WI38 (cell line): ENCODE measurements around the gene CCDC191.

Experiments used
- H3K4me3 ChIP-seq: 2 replicates; pipeline ENCODE4 v1.5.1; 2011; ENCODE audit warnings: low read depth, mild to moderate bottlenecking, control low read depth, low read length
- CTCF ChIP-seq: IDR thresholded peaks from 2 replicates; pipeline ENCODE4 v1.5.1; 2012; ENCODE audit warnings: low read depth, mild to moderate bottlenecking, control low read depth, low read length

Gene CCDC191

DNA sequence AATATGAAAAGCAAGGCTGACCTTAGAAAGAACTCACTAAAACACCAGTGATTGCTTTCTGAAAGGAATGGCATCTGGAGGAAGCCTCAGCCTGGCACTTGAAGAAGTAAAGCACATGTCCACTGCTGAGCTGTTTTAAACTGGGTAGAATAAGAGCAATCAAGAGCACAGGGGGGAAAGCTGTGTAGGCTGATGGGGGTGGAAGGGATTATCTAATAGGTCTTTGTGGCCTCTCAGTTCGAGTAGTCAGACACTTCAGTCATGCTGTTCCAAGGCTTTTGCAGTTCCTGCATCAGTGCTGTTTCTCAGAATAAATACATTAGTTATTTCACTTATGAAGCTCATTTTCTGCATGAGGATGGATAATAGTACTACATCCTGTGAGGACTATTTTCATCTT, 22.6 kb downstream of the CCDC191 start:
- no peak overlapping the region for H3K4me3 ChIP-seq
- no peak for TF ChIP-seq CTCF

DNA sequence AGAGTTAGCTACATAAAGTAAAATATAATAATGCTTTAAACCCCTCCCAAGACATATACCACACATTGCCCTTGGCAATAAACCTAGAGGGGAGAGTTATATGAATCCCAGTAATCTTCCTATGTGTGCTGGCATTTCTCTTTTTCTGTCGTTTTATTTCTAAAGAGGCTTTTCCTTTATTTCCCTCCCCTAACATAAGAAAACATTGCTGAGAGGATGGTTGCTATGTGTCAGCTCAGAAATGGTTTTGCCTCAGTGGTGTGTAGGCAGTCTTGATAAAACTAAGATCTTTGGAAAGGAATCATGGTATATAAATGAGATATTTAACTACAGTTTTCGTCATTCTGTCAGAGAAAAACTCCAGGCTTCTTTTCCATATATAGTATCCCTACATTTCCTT, 30.0 kb downstream of the CCDC191 start:
- no peak overlapping the region for H3K4me3 ChIP-seq
- TF ChIP-seq CTCF: no peak

DNA sequence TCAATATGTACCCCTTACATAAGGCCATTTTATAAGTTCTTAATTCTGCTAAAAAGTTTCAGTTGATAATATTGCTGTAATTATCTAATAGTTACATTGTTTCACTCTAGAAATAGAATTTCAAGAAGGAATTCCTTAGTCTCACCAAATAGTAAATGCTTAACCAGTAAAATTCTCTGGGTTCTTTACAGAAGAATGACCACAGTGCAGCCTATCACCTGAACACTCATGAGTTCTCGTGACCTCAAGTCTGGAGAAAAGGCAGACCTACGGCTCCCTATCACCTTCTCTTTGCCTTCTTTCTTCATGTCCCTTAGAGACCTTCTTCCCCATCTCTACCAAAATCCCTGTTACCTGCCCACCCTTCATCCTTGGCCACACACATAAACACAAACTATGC, 30.9 kb downstream of the CCDC191 start:
- no peak for TF ChIP-seq CTCF
- H3K4me3 ChIP-seq: no peak overlapping the region

GRCh38 chr3:114022145-114022802, 34.1 kb downstream of the CCDC191 start:
- H3K4me3 ChIP-seq: no peak overlapping the region
- TF ChIP-seq CTCF: no peak

DNA sequence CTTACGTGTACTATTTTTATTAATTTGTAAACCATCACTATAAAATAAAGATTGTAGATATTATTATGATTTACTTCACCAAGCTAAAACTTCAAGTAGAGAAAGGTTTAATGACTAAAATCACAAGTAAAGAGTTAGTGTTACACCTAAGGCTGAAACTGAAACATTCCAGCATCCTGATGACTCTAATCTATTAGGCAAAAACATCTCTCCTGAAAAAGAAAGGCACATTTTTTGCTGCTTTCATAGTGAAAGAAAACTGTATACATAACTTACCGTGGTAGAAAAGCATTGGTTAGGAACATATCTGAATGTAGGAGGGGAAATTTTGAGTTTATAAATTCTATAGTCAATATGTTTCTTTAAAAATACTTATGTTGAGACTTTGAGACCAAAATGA, 35.4 kb downstream of the CCDC191 start:
- TF ChIP-seq CTCF: no peak
- no peak overlapping the region for H3K4me3 ChIP-seq

GRCh38 chr3:114019486-114019885, 36.8 kb downstream of the CCDC191 start:
- TF ChIP-seq CTCF: no peak
- no peak overlapping the region for H3K4me3 ChIP-seq

DNA sequence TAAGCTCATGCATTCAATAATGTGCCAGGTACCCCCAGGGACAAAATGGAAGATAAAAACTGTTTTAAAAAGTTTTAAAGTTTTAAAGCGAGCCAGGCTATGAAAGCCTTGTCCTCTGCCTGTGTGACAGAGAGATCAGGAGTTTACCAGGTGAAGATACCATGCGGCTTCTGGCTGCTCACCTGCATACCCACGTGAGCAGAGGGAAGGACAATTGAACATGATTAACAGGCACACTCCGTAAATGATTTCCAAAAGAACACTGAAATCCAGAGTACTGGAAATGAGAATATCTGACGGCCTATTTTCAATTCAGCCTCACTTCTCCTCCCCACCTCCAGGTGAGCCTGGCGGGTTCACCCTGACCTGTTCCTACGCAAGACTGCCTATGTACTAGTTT, 42.1 kb downstream of the CCDC191 start:
- no peak for TF ChIP-seq CTCF
- H3K4me3 ChIP-seq: no peak overlapping the region
